Measurements from ENCODE around the gene OLIG1.

GRCh38 chr21:33028287-33028670, 41.7 kb upstream of the OLIG1 start:
- no peak for TF ChIP-seq CTCF (IDR thresholded peaks at IDR 0.05; ENCODE audit: low read depth, low read length)
- TF ChIP-seq EZH2phosphoT487 (IDR thresholded peaks at IDR 0.05; ENCODE audit: low read depth) = no peak
